Neural cell (in vitro differentiated cells): ENCODE results near the gene PGA3. TPM values are rescaled to one million over a fixed set of nuclear protein-coding genes. Genes with fewer than 3 reads are reported as not detected.

ENCODE experiments used
- polyA plus RNA-seq: library from polyadenylated mRNA; depleted of rRNA; stranded (reverse); fragments of >200 nt; gene quantifications from 2 replicates; pipeline ENCODE4 v1.2.3, GENCODE V29; 2014

The PGA3 gene
- polyA plus RNA-seq, 1 donor from 2014 or later, result not detected

Other genes with a start within 250 kb of the PGA3 start
- gene CD6, start 231.8 kb upstream of the PGA3 start, polyA plus RNA-seq, result not detected in 2 replicates
- not detected in 2 replicates for gene CD5, start 101.0 kb upstream of the PGA3 start, polyA plus RNA-seq
- 7.2 and 7.3 TPM in 2 replicates for gene VPS37C, start 42.1 kb upstream of the PGA3 start, polyA plus RNA-seq
- not detected in 2 replicates for gene PGA4, start 18.8 kb downstream of the PGA3 start, polyA plus RNA-seq
- gene PGA5, start 37.7 kb downstream of the PGA3 start, polyA plus RNA-seq, result not detected in 2 replicates
- gene VWCE, start 91.8 kb downstream of the PGA3 start, polyA plus RNA-seq, result 5.5 and 9.8 TPM in 2 replicates
- gene DDB1, start 129.6 kb downstream of the PGA3 start, polyA plus RNA-seq, result 197 and 203 TPM in 2 replicates
- 18.1 and 46.0 TPM in 2 replicates for gene TKFC, start 129.7 kb downstream of the PGA3 start, polyA plus RNA-seq
- gene CYB561A3, start 158.4 kb downstream of the PGA3 start, polyA plus RNA-seq, result 36.3 and 44.6 TPM in 2 replicates
- 19.6 and 38.9 TPM in 2 replicates for gene TMEM138, start 158.9 kb downstream of the PGA3 start, polyA plus RNA-seq
- gene TMEM216, start 189.1 kb downstream of the PGA3 start, polyA plus RNA-seq, result 22.0 and 22.4 TPM in 2 replicates
- gene CPSF7, start 226.5 kb downstream of the PGA3 start, polyA plus RNA-seq, result 80.2 and 82.5 TPM in 2 replicates
- 54.5 and 72.8 TPM in 2 replicates for gene SDHAF2, start 226.6 kb downstream of the PGA3 start, polyA plus RNA-seq